Ovary (tissue), 10 donors: Measurements from ENCODE around the gene BUD31. TPM values are rescaled to one million over a fixed set of nuclear protein-coding genes. Genes with fewer than 3 reads are reported as not detected.
A peak's percentile ranks its signal among the peaks of the same experiment; 100 is the strongest.

ENCODE experiments used
- DNase-seq, 5 donors: peaks; one replicate each; pipeline ENCODE4 v3.0.0-alpha.2; 2019 to 2020
- H3K27ac ChIP-seq, 2 donors: fragments of 200-600 bp; one replicate each; pipeline versions ENCODE4 v1.5.1 to v1.8.0; 2019 to 2022
- H3K27me3 ChIP-seq: fragments of 200-600 bp; one replicate; pipeline ENCODE4 v1.8.0; 2022
- H3K36me3 ChIP-seq: fragments of 200-600 bp; sonication (generic); one replicate; pipeline ENCODE4 v1.5.1; 2019
- H3K4me1 ChIP-seq: one replicate; pipeline ENCODE4 v1.8.1; 2013; ENCODE audit warnings: mild to moderate bottlenecking, moderate library complexity; ENCODE audit not compliant: insufficient read depth
- H3K4me3 ChIP-seq: fragments of 200-600 bp; sonication (generic); one replicate; pipeline ENCODE4 v1.5.1; 2017
- H3K9me3 ChIP-seq, 2 donors: fragments of 200-600 bp in 1 of 2; sonication (generic) in 1 of 2; one replicate each; pipeline versions ENCODE4 v1.5.1 to v1.8.1; 2013 to 2019; ENCODE audit warnings: mild to moderate bottlenecking in 1 of 2, moderate library complexity in 1 of 2
- EP300 ChIP-seq: sonication (generic); formaldehyde crosslinking; IDR thresholded peaks from one replicate; pipeline ENCODE4 v1.6.1; 2017; ENCODE audit warnings: antibody characterized with exemption
- POLR2A ChIP-seq: fragments of 450-650 bp; IDR thresholded peaks from one replicate; pipeline ENCODE4 v1.6.1; 2017; ENCODE audit warnings: antibody characterized with exemption, mild to moderate bottlenecking, moderate library complexity
- whole genome bisulfite sequencing, 3 donors: extraction: QIAGEN DNeasy Blood & Tissue Kit in 1 of 3; methylation state at CpG; one replicate each; pipeline versions ENCODE4 v1.1.5 to v1.1.7; 2013 to 2017; 5-methylcytosine and 5-hydroxymethylcytosine counted together
- intact Hi-C, 4 donors: fragments of 100-400 bp; cut with DNase I; formaldehyde crosslinking; loops; one replicate each; pipeline versions ENCODE4 v1.11.0 to v1.15.1; 2022 to 2023
- long read RNA-seq, 3 donors: library from polyadenylated mRNA in 2 of 3; unstranded in 2 of 3; transcript quantifications; one replicate each; pipeline ENCODE4 v2.0.0 and lab custom pipeline, GENCODE V29; 2021 to 2026
- polyA plus RNA-seq, 2 donors: library from polyadenylated mRNA; stranded (reverse); fragments of 200-250 nt in 1 of 2; fragments of 350-450 nt in 1 of 2; fragmentation: Illumina TruSeq in 1 of 2; extraction: RNeasy Lipid Tissue Mini Kit (QIAGEN cat#74804) in 1 of 2; gene quantifications; one replicate each; pipeline ENCODE4 v1.2.3, GENCODE V29; 2013 to 2014
- total RNA-seq, 7 donors: library from RNA; depleted of rRNA in 2 of 7; stranded (reverse); fragments of >200 nt in 2 of 7; fragmentation: NEBNext Ultra II Directional in 3 of 7; extraction: Animal tissue kit (Norgen Biotek cat#: 25700) in 3 of 7; gene quantifications; one replicate each; pipeline versions ENCODE4 v1.1.0 to v1.2.4, GENCODE V29; 2016 to 2023
- TF ChIP-seq, protein P1 (sequence below), 3 donors: fragments of 450-650 bp in 2 of 3; fragments of 200-600 bp in 1 of 3; IDR thresholded peaks; one replicate each; pipeline versions ENCODE4 v1.5.1 to v1.8.0; 2016 to 2022; ENCODE audit warnings: antibody characterized with exemption in 3 of 3, mild to moderate bottlenecking in 1 of 3
- donor health status: DM: no; HTN: no; CAD: no; lungs with moderate emphysema.
- donor health status: DM: no; HTN: no; CAD: no.
- donor health status: Bipolar disorder and iron deficiency.
- donor health status: DM: yes; HTN: yes; CAD: no.
- donor health status: DM: no; HTN: no; CAD: no.
- donor health status: DM: yes; HTN: yes; CAD: no.

The BUD31 gene
- 10 to 100 TPM; 44.4 to 96.4 (median 53.4) TPM for total RNA-seq
- polyA plus RNA-seq: 100 to 1,000 TPM in 1 of 2 donors, 10 to 100 TPM in 1; 75.6 to 157 TPM
- long read RNA-seq, donor 1, transcript BUD31-201 (6 exons, 1,035 nt): major isoform, 39 of 91 reads
- long read RNA-seq, donor 1, transcript BUD31-202 (6 exons, 1,139 nt): minor isoform, 34 of 91 reads
- long read RNA-seq, donor 1, partial matches to known transcripts: 8 of 91 reads
- long read RNA-seq, donor 1, other reads (novel, unspliced or antisense): 10 of 91 reads
- long read RNA-seq, donor 2, transcript BUD31-201 (6 exons, 1,035 nt): minor isoform, 12 of 65 reads
- long read RNA-seq, donor 2, transcript BUD31-202 (6 exons, 1,139 nt): major isoform, 49 of 65 reads
- long read RNA-seq, donor 2, partial matches to known transcripts: 0 of 65 reads
- long read RNA-seq, donor 2, other reads (novel, unspliced or antisense): 0 of 65 reads
- long read RNA-seq, donor 3, transcript BUD31-202 (6 exons, 1,139 nt): minor isoform, 29 of 73 reads
- long read RNA-seq, donor 3, transcript BUD31-201 (6 exons, 1,035 nt): major isoform, 33 of 73 reads
- long read RNA-seq, donor 3, partial matches to known transcripts: 5 of 73 reads
- long read RNA-seq, donor 3, other reads (novel, unspliced or antisense): 4 of 73 reads

DNA sequence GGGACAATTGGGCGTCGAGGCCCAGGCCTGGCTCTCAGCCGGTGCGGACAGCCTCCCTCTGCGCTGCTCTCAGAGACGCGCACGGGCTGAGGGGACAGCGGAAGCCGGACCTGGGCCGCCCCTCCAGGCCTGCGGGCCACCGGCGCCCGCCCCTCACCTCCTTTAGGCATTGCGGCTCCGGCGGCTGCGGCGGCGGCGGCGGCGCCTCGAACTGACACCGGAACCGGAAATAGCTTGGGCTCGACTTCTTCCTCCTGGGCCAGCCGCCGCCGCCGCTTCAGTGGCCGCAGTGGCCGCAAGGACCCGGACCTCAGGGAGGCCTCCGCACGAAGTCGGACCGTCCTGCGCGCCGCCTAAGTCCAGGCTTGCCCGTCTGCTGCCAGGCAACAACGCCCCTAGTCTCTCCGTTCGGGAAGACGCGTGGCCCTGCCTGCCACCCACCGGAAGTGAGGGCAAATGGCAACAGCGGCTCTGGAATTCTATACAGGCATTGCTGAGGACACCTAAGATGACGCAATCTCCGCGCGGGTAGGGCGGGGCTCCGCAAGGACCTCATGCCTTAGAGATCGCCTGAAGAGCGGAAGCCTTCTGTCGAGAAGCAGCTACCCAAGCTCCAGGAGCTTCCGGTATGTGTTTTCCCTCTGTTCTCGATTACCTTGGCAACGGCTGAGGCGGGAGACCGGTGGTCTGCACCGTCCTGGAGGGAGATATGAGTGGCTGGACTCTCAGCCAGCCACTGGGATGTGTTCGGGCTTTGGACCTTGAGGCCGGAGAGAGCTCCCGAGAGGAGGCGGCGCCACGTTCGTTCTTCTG, at the start of gene BUD31, which contains the start of gene PDAP1:
BUD31 (plus strand) TSS at position 591 of the 813 bp plus-strand sequence. CDS start 2,124 bp downstream, outside the sequence.
PDAP1 (minus strand) TSS at position 219 of the 813 bp plus-strand sequence; CDS start at position 170, 49 bp downstream.
- DNase-seq: peak; percentile 92 to 96 (median 94)
- Histone ChIP-seq H3K27me3 (no peaks in the 10 kb centered on the region), H3K4me1 (peaks cover 10% of the 10 kb centered on the region), H3K9me3 (no peaks in the 10 kb centered on the region), H3K4me3 (peak within 1 kb of the TSS; percentile 100), H3K27ac (peak within 1 kb of the TSS; percentile 73 to 99), H3K36me3 (no peaks in the 10 kb centered on the region)
- intact Hi-C loops: loop anchor here in 1 of 4 donors (10.0 kb wide), 1 partner anchor 146 kb away; the partner anchor contains the start of genes FAM200A and ZNF655
- TF ChIP-seq, protein P1, sequence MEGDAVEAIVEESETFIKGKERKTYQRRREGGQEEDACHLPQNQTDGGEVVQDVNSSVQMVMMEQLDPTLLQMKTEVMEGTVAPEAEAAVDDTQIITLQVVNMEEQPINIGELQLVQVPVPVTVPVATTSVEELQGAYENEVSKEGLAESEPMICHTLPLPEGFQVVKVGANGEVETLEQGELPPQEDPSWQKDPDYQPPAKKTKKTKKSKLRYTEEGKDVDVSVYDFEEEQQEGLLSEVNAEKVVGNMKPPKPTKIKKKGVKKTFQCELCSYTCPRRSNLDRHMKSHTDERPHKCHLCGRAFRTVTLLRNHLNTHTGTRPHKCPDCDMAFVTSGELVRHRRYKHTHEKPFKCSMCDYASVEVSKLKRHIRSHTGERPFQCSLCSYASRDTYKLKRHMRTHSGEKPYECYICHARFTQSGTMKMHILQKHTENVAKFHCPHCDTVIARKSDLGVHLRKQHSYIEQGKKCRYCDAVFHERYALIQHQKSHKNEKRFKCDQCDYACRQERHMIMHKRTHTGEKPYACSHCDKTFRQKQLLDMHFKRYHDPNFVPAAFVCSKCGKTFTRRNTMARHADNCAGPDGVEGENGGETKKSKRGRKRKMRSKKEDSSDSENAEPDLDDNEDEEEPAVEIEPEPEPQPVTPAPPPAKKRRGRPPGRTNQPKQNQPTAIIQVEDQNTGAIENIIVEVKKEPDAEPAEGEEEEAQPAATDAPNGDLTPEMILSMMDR (IDR thresholded peaks at IDR 0.05): peak in 2 of 3 donors; percentile 60 to 77
- peak; percentile 73 for TF ChIP-seq EP300
- peak; percentile 77 for TF ChIP-seq POLR2A
- WGBS, 3 donors: 0 to 1% (median 1%) methylated on average over 57 to 72 of the region's 72 CpGs

DNA sequence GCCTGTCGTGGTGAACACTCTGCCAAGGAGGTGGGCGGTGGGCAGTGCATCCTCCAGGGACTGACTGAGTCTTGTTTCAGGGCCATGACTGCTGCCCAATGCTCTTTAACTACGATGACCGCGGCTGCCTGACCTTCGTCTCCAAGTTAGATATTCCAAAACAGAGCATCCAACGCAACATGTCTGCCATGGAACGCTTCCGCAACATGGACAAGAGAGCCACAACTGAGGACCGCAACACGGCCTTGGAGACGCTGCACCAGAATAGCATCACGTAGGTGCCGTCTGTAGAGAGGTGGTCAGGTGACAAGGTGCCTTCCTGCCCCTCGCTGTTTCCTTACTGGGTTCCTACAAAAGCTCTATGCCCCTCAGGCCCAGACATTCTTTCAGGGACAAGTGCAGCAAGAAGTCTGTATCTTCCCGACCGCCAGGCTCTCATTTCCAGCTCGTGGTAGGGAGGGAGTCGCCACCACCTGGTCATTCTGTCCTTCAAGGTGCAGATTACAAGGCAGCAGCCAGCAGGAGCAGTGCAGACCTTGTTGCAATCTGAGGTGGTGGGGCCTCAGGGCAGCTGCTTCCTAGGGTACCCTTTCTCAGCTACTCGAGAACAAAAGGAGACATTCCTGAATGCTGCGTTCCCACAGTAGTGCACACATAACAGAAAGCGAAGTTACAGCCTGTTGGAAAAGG, 49.2 kb upstream of the BUD31 start:
- TF ChIP-seq EP300: no peak
- no peak for TF ChIP-seq POLR2A
- TF ChIP-seq, protein P1 (IDR thresholded peaks at IDR 0.05): no peak
- Histone ChIP-seq H3K4me1 (no peaks in the 10 kb centered on the region), H3K9me3 (no peaks in the 10 kb centered on the region), H3K27ac (no peak overlapping the region), H3K36me3 (no peaks in the 10 kb centered on the region), H3K4me3 (no peak overlapping the region), H3K27me3 (no peaks in the 10 kb centered on the region)
- DNase-seq: peak in 1 of 5 donors; percentile 20
- WGBS, 3 donors: 77 to 86% (median 84%) methylated on average over 22 of the region's 22 CpGs
- intact Hi-C loops: no loop called here

DNA sequence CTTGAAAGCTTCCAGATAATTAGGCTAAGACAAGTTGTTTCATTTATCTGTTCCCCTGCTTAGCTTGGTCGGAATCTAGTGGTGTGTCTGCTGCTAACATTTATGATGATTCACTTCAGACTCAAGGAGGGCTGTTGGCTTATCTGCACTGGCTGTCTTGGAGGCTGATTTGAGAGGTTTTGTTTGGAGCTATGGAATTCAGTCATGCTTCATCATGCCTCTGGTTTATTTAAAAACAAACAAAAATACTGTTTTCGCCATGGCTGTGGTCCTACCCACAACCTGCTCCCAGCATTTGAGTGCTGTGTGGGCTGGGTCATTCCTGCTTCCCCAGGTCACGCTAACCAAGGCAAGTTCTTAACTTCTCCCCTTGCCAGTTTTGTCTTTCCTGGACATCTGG, 46.0 kb upstream of the BUD31 start:
- Histone ChIP-seq H3K4me1 (no peaks in the 10 kb centered on the region), H3K9me3 (no peaks in the 10 kb centered on the region), H3K4me3 (no peak overlapping the region), H3K27me3 (no peaks in the 10 kb centered on the region), H3K27ac (no peak overlapping the region), H3K36me3 (no peaks in the 10 kb centered on the region)
- intact Hi-C loops: no loop called here
- no peak for DNase-seq
- 35 to 48% (median 38%) methylated on average over 3 of the region's 3 CpGs for WGBS, 3 donors
- TF ChIP-seq EP300 (no peak), POLR2A (no peak)
- TF ChIP-seq, protein P1 (IDR thresholded peaks at IDR 0.05): no peak
